Stimulated activated CD8-positive, alpha-beta memory T cell treated with anti-CD3 and anti-CD28 coated beads, Interleukin-15, amount 100 ng/mL, for 1 hour (primary cell): ENCODE data around the gene NOTCH2NLA.
"Not testable (repeated sequence)": the region's sequence is repeated elsewhere in the genome, so short reads cannot be mapped to it uniquely, and the experiment has no call there.

Experiments
- DNase-seq: peaks from one replicate; pipeline ENCODE4 v3.0.0-alpha.2; 2020; ENCODE audit warnings: low read depth

Gene NOTCH2NLA

DNA sequence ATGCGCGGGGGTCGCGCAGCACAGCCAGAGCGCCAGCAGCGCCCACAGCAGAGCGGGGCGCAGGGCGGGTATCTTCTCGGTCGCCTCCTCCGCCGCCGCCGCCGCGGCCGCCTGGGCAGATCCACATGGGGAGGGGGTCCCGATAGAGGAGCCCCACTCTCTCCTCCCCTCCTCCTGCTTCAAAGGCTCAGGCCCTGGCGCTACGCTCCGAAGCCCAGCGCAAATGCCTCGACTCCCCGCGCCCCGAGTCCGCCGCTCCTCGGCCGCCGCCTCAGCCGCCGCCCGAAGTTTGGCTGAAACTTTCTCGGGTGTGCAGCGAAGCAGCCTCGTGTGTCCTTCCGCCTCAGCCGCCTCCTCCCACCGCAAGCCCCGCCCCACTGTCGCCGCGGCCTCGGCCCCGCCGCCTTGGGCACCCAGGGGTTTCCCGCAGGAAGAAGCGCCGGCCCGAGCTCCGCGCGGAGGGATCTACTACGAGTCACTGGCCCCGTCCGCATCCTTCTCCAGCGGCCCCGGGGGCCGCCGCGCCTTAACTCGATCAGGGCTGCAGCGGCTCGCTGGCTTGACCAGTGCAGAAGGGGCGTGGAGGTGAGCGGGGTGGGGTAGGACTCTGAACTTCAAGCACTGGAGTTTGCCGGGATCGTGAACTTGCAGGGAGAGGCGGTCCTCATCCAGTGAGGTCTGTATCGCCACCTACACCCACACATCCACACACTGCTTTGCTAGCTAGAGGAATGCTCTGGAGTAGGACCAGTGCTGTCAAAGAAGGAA, at the start of gene NOTCH2NLA:
TSS of gene NOTCH2NLA (minus strand) at position 312 of the 768 bp plus-strand sequence. CDS start 39,684 bp downstream, outside the sequence.
- DNase-seq: peak; percentile 11

- DNase-seq: not testable (repeated sequence)
Measured at GRCh38 chr1:146278346-146278745, 49.5 kb upstream of the NOTCH2NLA start.

GRCh38 chr1:146277087-146277486, 48.3 kb upstream of the NOTCH2NLA start:
- not testable (repeated sequence) for DNase-seq

DNA sequence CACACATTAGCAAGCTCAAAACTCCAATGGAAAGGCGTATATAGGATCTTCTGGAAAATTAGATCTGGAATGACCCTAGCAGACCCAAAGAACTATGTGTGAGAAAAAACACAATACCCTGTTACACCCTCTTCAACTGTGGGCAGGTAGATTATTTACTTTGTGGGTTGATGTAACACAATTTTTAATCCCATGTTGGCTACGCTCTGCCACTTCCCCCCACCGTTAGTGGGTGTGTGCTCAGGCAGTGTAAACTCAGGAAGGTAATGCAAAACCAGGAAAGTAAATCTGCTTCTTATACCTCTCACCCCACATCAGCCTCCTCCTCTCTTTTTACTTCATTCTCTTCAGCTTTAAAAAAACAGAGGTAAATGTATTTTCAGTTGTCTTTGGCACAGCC, 45.3 kb upstream of the NOTCH2NLA start:
- not testable (repeated sequence) for DNase-seq

DNA sequence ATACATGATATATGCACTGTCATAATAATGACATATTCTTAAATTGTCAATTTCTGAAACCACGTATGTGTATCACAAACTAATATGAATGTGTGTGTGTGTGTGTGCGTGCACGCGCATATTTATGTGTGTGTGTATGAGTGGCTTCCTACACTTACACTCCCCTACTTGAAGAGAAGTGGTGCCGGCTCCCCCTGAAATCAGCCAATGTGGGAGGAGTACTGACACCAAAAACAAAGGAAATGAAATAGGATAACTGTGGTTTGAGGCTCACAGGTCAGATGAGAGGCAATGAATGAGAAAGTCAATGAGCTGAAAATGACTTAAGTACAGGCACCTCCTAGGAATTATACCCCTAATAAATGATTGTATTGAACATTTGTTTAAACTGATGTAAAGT, 44.4 kb upstream of the NOTCH2NLA start:
- DNase-seq: not testable (repeated sequence)

- not testable (repeated sequence) for DNase-seq
Measured at GRCh38 chr1:146272734-146273133, 43.9 kb upstream of the NOTCH2NLA start.

DNA sequence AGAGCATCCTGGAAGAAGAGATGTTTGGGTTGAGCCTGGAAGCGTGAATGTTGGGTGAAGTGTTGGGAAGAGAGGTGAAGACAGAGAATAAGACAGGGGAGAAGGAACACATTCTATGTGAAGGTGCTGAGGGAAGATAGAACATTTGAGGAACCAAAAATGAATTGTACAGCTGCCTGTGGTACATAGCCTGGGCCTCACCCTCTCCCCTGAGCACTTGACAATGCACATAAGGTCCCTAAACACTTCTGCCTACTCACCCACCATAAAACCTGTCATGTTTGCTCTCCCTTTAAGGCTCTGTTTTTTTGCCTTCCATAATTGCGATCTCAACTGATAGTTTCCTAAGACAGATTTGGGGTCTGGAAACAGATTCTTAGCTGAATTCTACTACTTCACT, 43.2 kb upstream of the NOTCH2NLA start:
- not testable (repeated sequence) for DNase-seq

GRCh38 chr1:146270129-146270528, 41.3 kb upstream of the NOTCH2NLA start:
- DNase-seq: not testable (repeated sequence)

GRCh38 chr1:146266179-146266748, 37.4 kb upstream of the NOTCH2NLA start:
- DNase-seq: not testable (repeated sequence)

- DNase-seq: not testable (repeated sequence)
Measured at GRCh38 chr1:146264761-146265160, 35.9 kb upstream of the NOTCH2NLA start.

GRCh38 chr1:146260006-146260730, 31.3 kb upstream of the NOTCH2NLA start:
- not testable (repeated sequence) for DNase-seq

DNA sequence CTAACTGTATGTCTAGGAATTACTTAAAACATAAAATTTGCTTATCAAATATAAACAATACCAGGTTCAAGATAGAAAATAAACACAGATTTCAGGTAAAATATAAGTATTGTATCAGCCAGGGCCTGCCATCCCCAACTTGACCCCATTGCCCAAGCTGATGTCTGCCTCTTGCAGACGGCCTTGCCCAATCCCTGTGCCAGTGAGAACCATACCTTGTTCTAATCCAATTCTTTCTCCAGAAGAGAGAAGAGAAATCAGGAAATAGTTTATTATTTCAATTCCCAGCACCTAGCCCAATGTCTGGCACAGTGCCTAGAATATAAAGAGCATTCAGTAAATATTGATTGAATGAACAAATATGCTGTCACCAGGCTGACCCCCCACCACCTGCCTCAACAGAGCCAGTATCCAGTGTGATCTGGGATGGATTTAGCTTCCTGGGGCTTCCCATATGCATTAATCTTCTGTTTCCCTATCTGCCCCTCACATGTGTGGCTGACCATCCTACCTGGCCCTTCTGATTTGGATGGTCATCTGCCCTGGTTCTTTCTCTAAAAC, 29.3 kb upstream of the NOTCH2NLA start:
- not testable (repeated sequence) for DNase-seq

DNA sequence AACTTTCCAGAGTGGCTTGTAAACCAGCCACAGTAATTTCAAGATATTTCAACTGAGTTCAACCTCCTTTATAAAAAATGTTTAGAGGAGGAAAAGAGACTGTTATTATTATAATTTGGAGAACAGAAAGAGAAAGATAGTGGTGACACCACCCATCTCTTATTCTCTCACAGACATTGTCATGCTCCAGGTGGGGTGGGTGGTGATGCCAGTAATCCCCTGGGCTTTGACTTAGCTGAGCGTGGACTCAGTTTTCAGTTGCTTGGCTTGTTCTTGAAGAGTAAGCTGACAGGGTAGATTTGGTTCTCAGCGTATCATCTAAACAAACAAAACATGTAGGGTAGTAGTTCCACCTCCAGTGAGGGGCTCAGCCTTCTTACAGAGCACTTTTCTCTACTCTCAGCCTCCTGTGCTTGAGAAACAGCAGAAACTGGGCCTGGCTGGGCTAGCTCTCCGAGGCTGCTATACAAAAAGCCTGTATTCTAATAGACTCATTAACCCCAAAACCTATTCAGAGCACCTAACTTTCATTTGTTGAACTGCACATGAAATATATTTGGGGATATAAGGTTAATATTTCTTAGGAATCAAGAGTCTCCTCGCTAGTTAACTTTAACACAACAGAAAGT, 25.9 kb upstream of the NOTCH2NLA start:
- DNase-seq: not testable (repeated sequence)

GRCh38 chr1:146253249-146253855, 24.5 kb upstream of the NOTCH2NLA start:
- DNase-seq: not testable (repeated sequence)

- DNase-seq: not testable (repeated sequence)
Measured at GRCh38 chr1:146251523-146251922, 22.7 kb upstream of the NOTCH2NLA start.

- not testable (repeated sequence) for DNase-seq
Measured at GRCh38 chr1:146248643-146249042, 19.8 kb upstream of the NOTCH2NLA start.

GRCh38 chr1:146236626-146237025, 7.8 kb upstream of the NOTCH2NLA start:
- not testable (repeated sequence) for DNase-seq

DNA sequence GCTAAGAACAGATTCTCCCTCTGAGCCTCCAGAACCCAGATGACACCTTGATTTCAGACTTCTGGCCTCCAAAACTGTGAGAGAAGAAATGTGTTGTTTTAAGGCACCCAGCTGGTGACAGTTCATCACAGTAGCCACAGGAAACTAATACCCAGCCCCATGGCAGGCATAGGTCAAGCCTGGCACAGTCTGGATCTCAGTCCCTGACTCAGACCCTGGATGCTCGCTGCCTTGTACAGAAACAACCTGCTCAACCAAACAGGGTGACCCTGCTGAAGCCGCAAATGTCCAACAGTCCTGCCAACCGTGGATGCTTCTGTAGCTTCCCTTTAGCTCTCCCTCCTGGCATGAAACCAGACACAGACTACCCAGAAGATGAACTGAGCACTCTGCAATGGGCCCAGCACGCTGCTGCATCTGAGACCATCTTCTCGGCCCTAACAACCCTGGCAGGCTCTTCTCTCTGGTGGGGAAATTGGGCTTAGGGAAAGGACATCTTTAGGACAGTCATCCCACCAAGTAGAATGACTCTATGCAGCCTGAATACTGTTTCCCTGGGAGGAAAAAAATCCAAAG, 7.3 kb upstream of the NOTCH2NLA start:
- DNase-seq: not testable (repeated sequence)

- not testable (repeated sequence) for DNase-seq
Measured at GRCh38 chr1:146228144-146228682, 608 bp downstream of the NOTCH2NLA start.

DNA sequence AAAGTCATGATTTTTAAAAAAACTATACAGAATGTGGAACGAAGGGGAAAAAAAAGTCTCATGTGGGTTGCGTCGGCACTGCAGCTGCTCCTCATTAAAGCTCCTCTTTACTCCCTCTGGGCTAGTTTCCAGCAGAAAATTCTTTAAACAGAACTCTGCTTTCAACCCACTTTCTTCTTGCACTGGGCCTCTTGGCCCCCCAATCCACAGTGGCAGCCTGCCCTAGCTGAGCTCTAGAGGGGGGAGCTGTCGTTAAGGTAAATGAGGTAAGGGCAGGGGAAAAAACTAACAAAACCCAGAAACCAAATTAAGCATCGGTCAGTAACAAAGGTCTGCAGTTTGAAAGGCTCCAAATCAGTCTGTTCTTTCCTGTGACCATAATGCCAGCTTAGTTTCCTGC, 54.3 kb downstream of the NOTCH2NLA start:
- not testable (repeated sequence) for DNase-seq

GRCh38 chr1:146167740-146168139, 61.1 kb downstream of the NOTCH2NLA start:
- not testable (repeated sequence) for DNase-seq
